Endothelial cell of umbilical vein (primary cell): Measurements from ENCODE around the gene ITIH3. TPM values are rescaled to one million over a fixed set of nuclear protein-coding genes. Genes with fewer than 3 reads are reported as not detected.

Source experiments
- BruUV-seq: library from RNA; stranded (reverse); fragments of 400-500 nt; replicated peaks from 2 replicates; lab custom pipeline; 2021; lab: Mats Ljungman, UMichigan
- CTCF ChIA-PET: fragments of 300-600, 350-600 bp; sonication (Branson Sonifier 250); formaldehyde crosslinking; loops from one replicate; lab custom pipeline; 2021; ENCODE audit warnings: antibody characterized with exemption, inconsistent platforms; lab: Charles Lee
- POLR2A ChIA-PET: fragments of 300-600, 350-600 bp; sonication (Branson Sonifier 250); formaldehyde crosslinking; loops from one replicate; lab custom pipeline; 2021; ENCODE audit warnings: antibody characterized with exemption, inconsistent platforms; lab: Charles Lee
- DNase-seq: peaks from one replicate; pipeline ENCODE4 v3.0.0-alpha.2; 2011; ENCODE audit warnings: low read depth, low spot score
- FAIRE-seq: peaks from 2 replicates; lab custom pipeline; 2011; peaks lifted over from hg19 to GRCh38; lab: Jason Lieb, UNC
- H2AFZ ChIP-seq: 2 replicates; pipeline ENCODE4 v1.6.0; 2012; ENCODE audit warnings: low read depth, low read length, control low read depth, inconsistent platforms
- H3K27ac ChIP-seq: 2 replicates; pipeline ENCODE4 v1.5.1; 2011; ENCODE audit warnings: low read depth, mild to moderate bottlenecking, control low read depth, low read length, moderate library complexity; ENCODE audit not compliant: insufficient read depth
- H3K27me3 ChIP-seq, 2 experiments: 2 replicates each; pipeline versions ENCODE4 v1.6.0 to v1.6.1; 2011; ENCODE audit warnings: low read length in 2 of 2, mixed read lengths in 1 of 2; ENCODE audit not compliant: control insufficient read depth in 2 of 2, insufficient read depth in 2 of 2
- H3K36me3 ChIP-seq, 2 experiments: 2 replicates in 1 of 2; 3 replicates in 1 of 2; pipeline ENCODE4 v1.5.1; 2011; ENCODE audit warnings: low read length in 2 of 2, mild to moderate bottlenecking in 1 of 2, moderate library complexity in 1 of 2; ENCODE audit not compliant: control insufficient read depth in 2 of 2, insufficient read depth in 2 of 2; ENCODE audit errors: extremely low read depth in 1 of 2
- H3K4me1 ChIP-seq: 3 replicates; pipeline ENCODE4 v1.5.1; 2011; ENCODE audit warnings: mild to moderate bottlenecking, low read length; ENCODE audit not compliant: control insufficient read depth, insufficient read depth; ENCODE audit errors: extremely low read depth
- H3K4me2 ChIP-seq: 2 replicates; pipeline ENCODE4 v1.6.1; 2011; ENCODE audit warnings: low read length, control low read depth, mixed read lengths; ENCODE audit not compliant: insufficient read depth
- H3K4me3 ChIP-seq, 3 experiments: fragments of 200-600 bp in 1 of 3; sonication (generic), shearing (Covaris generic) in 1 of 3; replicated peaks in 1 of 3; 2 replicates each; pipeline ENCODE4 v1.5.1; 2011 to 2016; ENCODE audit warnings: control low read depth in 3 of 3, low read length in 3 of 3, mild to moderate bottlenecking in 2 of 3, inconsistent platforms in 1 of 3, low read depth in 1 of 3, moderate library complexity in 1 of 3; ENCODE audit not compliant: insufficient read depth in 1 of 3
- H3K79me2 ChIP-seq: 2 replicates; pipeline ENCODE4 v1.6.0; 2012; ENCODE audit warnings: low read length, inconsistent platforms; ENCODE audit not compliant: control insufficient read depth, insufficient read depth
- H3K9ac ChIP-seq: replicated peaks from 2 replicates; pipeline ENCODE3; 2011; ENCODE audit warnings: low read length, control low read depth; ENCODE audit not compliant: insufficient read depth; ENCODE audit errors: extremely low read depth
- H3K9me1 ChIP-seq: replicated peaks from 3 replicates; pipeline ENCODE4 v1.6.0; 2011; ENCODE audit warnings: mild to moderate bottlenecking, low read length; ENCODE audit not compliant: control insufficient read depth, insufficient read depth; ENCODE audit errors: extremely low read depth
- H3K9me3 ChIP-seq: replicated peaks from 2 replicates; pipeline ENCODE4 v1.5.1; 2012; ENCODE audit warnings: low read length, inconsistent platforms; ENCODE audit not compliant: control insufficient read depth, insufficient read depth
- H4K20me1 ChIP-seq: replicated peaks from 2 replicates; pipeline ENCODE3; 2011; ENCODE audit warnings: mild to moderate bottlenecking, low read length; ENCODE audit not compliant: control insufficient read depth, insufficient read depth; ENCODE audit errors: extremely low read depth
- EZH2 ChIP-seq: IDR thresholded peaks from 2 replicates; pipeline ENCODE4 v1.6.1; 2012; ENCODE audit warnings: borderline replicate concordance, low read depth, mild to moderate bottlenecking, moderate library complexity, low read length, inconsistent platforms; ENCODE audit not compliant: severe bottlenecking
- FOS ChIP-seq: IDR thresholded peaks from 2 replicates; pipeline ENCODE4 v1.6.1; 2011; ENCODE audit warnings: mild to moderate bottlenecking, low read length, moderate library complexity, borderline replicate concordance; ENCODE audit not compliant: insufficient read depth
- GATA2 ChIP-seq: IDR thresholded peaks from 2 replicates; pipeline ENCODE4 v1.7.0; 2011; ENCODE audit warnings: low read depth, mild to moderate bottlenecking, moderate library complexity, mixed read lengths, low read length; ENCODE audit not compliant: insufficient read length, insufficient read depth
- JUN ChIP-seq: IDR thresholded peaks from 2 replicates; pipeline ENCODE4 v1.6.1; 2011; ENCODE audit warnings: borderline replicate concordance, low read depth; ENCODE audit not compliant: insufficient read length, insufficient read depth
- MYC ChIP-seq: IDR thresholded peaks from one replicate; pipeline ENCODE4 v1.6.1; 2011; ENCODE audit warnings: mild to moderate bottlenecking, low read depth, low read length
- POLR2A ChIP-seq: IDR thresholded peaks from 2 replicates; pipeline ENCODE4 v1.6.1; 2012; ENCODE audit warnings: low read depth, mild to moderate bottlenecking, control low read depth, low read length
- POLR2AphosphoS5 ChIP-seq: IDR thresholded peaks from 2 replicates; pipeline ENCODE4 v1.6.1; 2012; ENCODE audit warnings: low read depth, mild to moderate bottlenecking, control low read depth, low read length, moderate library complexity; ENCODE audit not compliant: insufficient read depth
- dilution Hi-C: fragments of 300-500 bp; cut with MboI; formaldehyde crosslinking; loops from one replicate; pipeline ENCODE4 v1.15.0; 2019; ENCODE audit warnings: low sequenced_read_pairs; ENCODE audit not compliant: extremely low pct_ligation_motif_present
- intact Hi-C: fragments of 100-400 bp; cut with micrococcal nuclease; formaldehyde crosslinking; loops from one replicate; pipeline ENCODE4 v1.10.0; 2022
- polyA plus RNA-seq, 4 experiments: library from polyadenylated mRNA; depleted of rRNA in 3 of 4; stranded (reverse) in 3 of 4; unstranded in 1 of 4; fragments of >200 nt; gene quantifications; 2 replicates each; pipeline versions ENCODE4 v1.2.1 to v1.2.3, GENCODE V29; 2011 to 2012; ENCODE audit warnings: missing spikeins in 1 of 4
- total RNA-seq: library from RNA; stranded (reverse); gene quantifications from 2 replicates; pipeline ENCODE4 v1.2.3, GENCODE V29; 2021
- TF ChIP-seq, protein P1 (sequence below), 2 donors: IDR thresholded peaks; 1 replicate in 1 of 2; 2 replicates in 1 of 2; pipeline ENCODE4 v1.5.1; 2011; ENCODE audit warnings: low read length in 2 of 2, mild to moderate bottlenecking in 2 of 2, moderate library complexity in 2 of 2, control low read depth in 1 of 2, inconsistent platforms in 1 of 2, low read depth in 1 of 2; ENCODE audit not compliant: insufficient read depth in 1 of 2; ENCODE audit errors: extremely low read depth in 1 of 2
- TF ChIP-seq, protein P2 (sequence below): IDR thresholded peaks from 2 replicates; pipeline ENCODE4 v1.6.1; 2011; ENCODE audit not compliant: insufficient read depth, insufficient read length

ITIH3 gene
- total and polyA plus RNA-seq, 2 donors (not counting 3 experiments of a cell fraction or from before 2014, with no cell fraction given) = not detected

DNA sequence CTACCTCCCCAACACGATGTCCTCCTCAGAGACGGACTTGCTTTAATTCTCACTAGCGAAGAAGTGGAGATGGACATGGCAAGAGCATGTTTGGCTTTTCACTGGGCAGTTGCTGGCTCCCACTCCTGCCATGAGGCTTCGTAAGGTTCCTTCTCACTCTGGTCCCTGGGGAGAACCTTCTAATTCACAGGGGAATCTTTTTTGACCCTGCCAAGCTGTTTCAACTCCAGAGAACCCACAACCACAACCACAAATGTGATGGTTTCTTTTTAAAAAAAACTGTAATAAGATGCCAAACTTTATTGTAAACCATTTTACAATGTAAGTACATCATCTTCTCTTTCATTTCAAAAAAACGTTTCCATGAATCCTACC is 41.9 kb downstream of the ITIH3 start:
- Histone ChIP-seq H3K9ac (no peak overlapping the region), H4K20me1 (no peaks in the 10 kb centered on the region), H3K27me3 (no peaks in the 10 kb centered on the region), H2AFZ (no peak overlapping the region), H3K79me2 (no peaks in the 10 kb centered on the region), H3K9me3 (no peaks in the 10 kb centered on the region), H3K9me1 (no peaks in the 10 kb centered on the region), H3K27ac (no peak overlapping the region), H3K4me1 (peaks cover 1% of the 10 kb centered on the region), H3K4me2 (no peak overlapping the region), H3K36me3 (peaks cover 0 to 5% of the 10 kb centered on the region in 2 experiments), H3K4me3 (no peak overlapping the region)
- CTCF ChIA-PET = interaction anchor here (1.1 to 2.8 kb wide), 5 partner anchors 9 to 38 kb away, joined by 3 to 10 read pairs (median 4); no protein-coding TSS in a partner anchor
- no peak for FAIRE-seq
- no peak for DNase-seq
- TF ChIP-seq MYC (no peak), GATA2 (no peak), EZH2 (no peak), JUN (no peak)
- TF ChIP-seq, protein P1, sequence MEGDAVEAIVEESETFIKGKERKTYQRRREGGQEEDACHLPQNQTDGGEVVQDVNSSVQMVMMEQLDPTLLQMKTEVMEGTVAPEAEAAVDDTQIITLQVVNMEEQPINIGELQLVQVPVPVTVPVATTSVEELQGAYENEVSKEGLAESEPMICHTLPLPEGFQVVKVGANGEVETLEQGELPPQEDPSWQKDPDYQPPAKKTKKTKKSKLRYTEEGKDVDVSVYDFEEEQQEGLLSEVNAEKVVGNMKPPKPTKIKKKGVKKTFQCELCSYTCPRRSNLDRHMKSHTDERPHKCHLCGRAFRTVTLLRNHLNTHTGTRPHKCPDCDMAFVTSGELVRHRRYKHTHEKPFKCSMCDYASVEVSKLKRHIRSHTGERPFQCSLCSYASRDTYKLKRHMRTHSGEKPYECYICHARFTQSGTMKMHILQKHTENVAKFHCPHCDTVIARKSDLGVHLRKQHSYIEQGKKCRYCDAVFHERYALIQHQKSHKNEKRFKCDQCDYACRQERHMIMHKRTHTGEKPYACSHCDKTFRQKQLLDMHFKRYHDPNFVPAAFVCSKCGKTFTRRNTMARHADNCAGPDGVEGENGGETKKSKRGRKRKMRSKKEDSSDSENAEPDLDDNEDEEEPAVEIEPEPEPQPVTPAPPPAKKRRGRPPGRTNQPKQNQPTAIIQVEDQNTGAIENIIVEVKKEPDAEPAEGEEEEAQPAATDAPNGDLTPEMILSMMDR (IDR thresholded peaks at IDR 0.05; ENCODE audit: extremely low read depth in 1 of 2, insufficient read depth in 1 of 2, low read depth in 1 of 2, low read length in 2 of 2) = no peak
- intact Hi-C loops = no loop called here
- dilution Hi-C loops = no loop called here
- no TSS peak for BruUV-seq
- POLR2A ChIA-PET = no interaction called here

DNA sequence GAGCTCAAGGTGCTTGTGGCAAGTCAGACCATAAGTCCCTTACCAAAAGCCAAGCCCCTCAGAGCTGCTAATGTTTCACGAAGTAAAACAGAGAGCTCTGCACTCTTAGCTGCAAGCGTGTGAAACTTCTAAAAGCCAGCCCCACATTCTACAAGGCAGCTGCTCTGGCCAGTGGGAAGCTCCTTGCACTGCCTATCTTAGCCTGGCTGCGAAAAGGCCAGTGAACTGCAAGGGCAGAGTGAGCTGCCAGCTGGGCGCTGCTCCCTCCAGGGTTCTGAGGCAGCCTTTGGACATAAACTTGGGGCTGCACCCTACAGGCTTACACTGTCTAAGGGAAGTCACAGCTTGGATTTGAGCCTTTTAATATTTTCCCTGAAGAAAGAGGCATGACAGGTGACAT is 42.4 kb downstream of the ITIH3 start:
- no TSS peak for BruUV-seq
- Histone ChIP-seq H3K4me3 (no peak overlapping the region), H3K9me1 (no peaks in the 10 kb centered on the region), H4K20me1 (no peaks in the 10 kb centered on the region), H3K9me3 (no peaks in the 10 kb centered on the region), H3K79me2 (no peaks in the 10 kb centered on the region), H3K9ac (no peak overlapping the region), H3K36me3 (peaks cover 0 to 5% of the 10 kb centered on the region in 2 experiments), H2AFZ (no peak overlapping the region), H3K4me1 (no peaks in the 10 kb centered on the region), H3K27me3 (no peaks in the 10 kb centered on the region), H3K27ac (no peak overlapping the region), H3K4me2 (no peak overlapping the region)
- TF ChIP-seq JUN (no peak), MYC (no peak), POLR2AphosphoS5 (no peak), EZH2 (no peak), GATA2 (no peak), POLR2A (no peak), FOS (no peak)
- TF ChIP-seq, protein P2, sequence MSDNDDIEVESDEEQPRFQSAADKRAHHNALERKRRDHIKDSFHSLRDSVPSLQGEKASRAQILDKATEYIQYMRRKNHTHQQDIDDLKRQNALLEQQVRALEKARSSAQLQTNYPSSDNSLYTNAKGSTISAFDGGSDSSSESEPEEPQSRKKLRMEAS = no peak
- TF ChIP-seq, protein P1 (IDR thresholded peaks at IDR 0.05; ENCODE audit: extremely low read depth in 1 of 2, insufficient read depth in 1 of 2, low read depth in 1 of 2, low read length in 2 of 2) = no peak
- ChIA-PET CTCF (interaction anchor here (1.0 to 2.8 kb wide), 6 partner anchors 8 to 38 kb away, joined by 3 to 10 read pairs (median 4); no protein-coding TSS in a partner anchor), POLR2A (no interaction called here)
- DNase-seq (no peak), FAIRE-seq (no peak)
- intact Hi-C loops = no loop called here
- dilution Hi-C loops = no loop called here
